Measurements from ENCODE around the gene PDE12.
"Not testable (repeated sequence)": the region's sequence is repeated elsewhere in the genome, so short reads cannot be mapped to it uniquely, and the experiment has no call there.

Gene PDE12

GRCh38 chr3:57582474-57583168 lies 26.5 kb downstream of the PDE12 start:
- DNase-seq (ENCODE audit: low read depth in 2 of 3, low spot score in 1 of 3) = no peak

GRCh38 chr3:57583544-57583943 lies 27.5 kb downstream of the PDE12 start:
- no peak for DNase-seq (ENCODE audit: low read depth in 2 of 3, low spot score in 1 of 3)

- DNase-seq (ENCODE audit: low read depth in 2 of 3, low spot score in 1 of 3) = no peak
Observed at GRCh38 chr3:57586778-57587177, 30.7 kb downstream of the PDE12 start.

GRCh38 chr3:57587905-57588304 lies 31.8 kb downstream of the PDE12 start:
- no peak for DNase-seq (ENCODE audit: low read depth in 2 of 3, low spot score in 1 of 3)

GRCh38 chr3:57592306-57592705 lies 36.2 kb downstream of the PDE12 start:
- DNase-seq (ENCODE audit: low read depth in 2 of 3, low spot score in 1 of 3) = no peak

GRCh38 chr3:57594144-57594543 lies 38.1 kb downstream of the PDE12 start:
- DNase-seq (ENCODE audit: low read depth in 2 of 3, low spot score in 1 of 3) = no peak

GRCh38 chr3:57594576-57594975 lies 38.5 kb downstream of the PDE12 start:
- no peak for DNase-seq (ENCODE audit: low read depth in 2 of 3, low spot score in 1 of 3)

GRCh38 chr3:57596495-57597126 lies 40.5 kb downstream of the PDE12 start:
- peak; percentile 33 to 44 (median 38) for DNase-seq (ENCODE audit: low read depth in 2 of 3, low spot score in 1 of 3)

- peak; percentile 96 to 99 (median 98) for DNase-seq (ENCODE audit: low read depth in 2 of 3, low spot score in 1 of 3)
Observed at GRCh38 chr3:57597127-57597923, 41.3 kb downstream of the PDE12 start, which contains the start of gene ARF4. Gene ARF4, minus strand, starts transcription at chr3:57597344. Its CDS starts 204 bp downstream, at chr3:57597140.

- no peak for DNase-seq (ENCODE audit: low read depth in 2 of 3, low spot score in 1 of 3)
Observed at GRCh38 chr3:57598765-57599360, 42.8 kb downstream of the PDE12 start.

- no peak for DNase-seq (ENCODE audit: low read depth in 2 of 3, low spot score in 1 of 3)
Observed at GRCh38 chr3:57600195-57600594, 44.1 kb downstream of the PDE12 start.

GRCh38 chr3:57604971-57605370 lies 48.9 kb downstream of the PDE12 start:
- DNase-seq (ENCODE audit: low read depth in 2 of 3, low spot score in 1 of 3) = no peak

- no peak for DNase-seq (ENCODE audit: low read depth in 2 of 3, low spot score in 1 of 3)
Observed at GRCh38 chr3:57605683-57606082, 49.6 kb downstream of the PDE12 start.

GRCh38 chr3:57611870-57612269 lies 55.8 kb downstream of the PDE12 start:
- not testable (repeated sequence) for DNase-seq (ENCODE audit: low read depth in 2 of 3, low spot score in 1 of 3)

- no peak for DNase-seq (ENCODE audit: low read depth in 2 of 3, low spot score in 1 of 3)
Observed at GRCh38 chr3:57616233-57616632, 60.2 kb downstream of the PDE12 start.
